GM21390 (cell line): ENCODE data around the gene SDR9C7.
"Not testable (repeated sequence)": the region's sequence is repeated elsewhere in the genome, so short reads cannot be mapped to it uniquely, and the experiment has no call there.

Source experiments
- ATAC-seq: cut with Tn5 transposase; IDR thresholded peaks from one replicate; pipeline ENCODE4 v1.9.1; 2021; ENCODE audit not compliant: unreplicated experiment

The SDR9C7 gene

DNA sequence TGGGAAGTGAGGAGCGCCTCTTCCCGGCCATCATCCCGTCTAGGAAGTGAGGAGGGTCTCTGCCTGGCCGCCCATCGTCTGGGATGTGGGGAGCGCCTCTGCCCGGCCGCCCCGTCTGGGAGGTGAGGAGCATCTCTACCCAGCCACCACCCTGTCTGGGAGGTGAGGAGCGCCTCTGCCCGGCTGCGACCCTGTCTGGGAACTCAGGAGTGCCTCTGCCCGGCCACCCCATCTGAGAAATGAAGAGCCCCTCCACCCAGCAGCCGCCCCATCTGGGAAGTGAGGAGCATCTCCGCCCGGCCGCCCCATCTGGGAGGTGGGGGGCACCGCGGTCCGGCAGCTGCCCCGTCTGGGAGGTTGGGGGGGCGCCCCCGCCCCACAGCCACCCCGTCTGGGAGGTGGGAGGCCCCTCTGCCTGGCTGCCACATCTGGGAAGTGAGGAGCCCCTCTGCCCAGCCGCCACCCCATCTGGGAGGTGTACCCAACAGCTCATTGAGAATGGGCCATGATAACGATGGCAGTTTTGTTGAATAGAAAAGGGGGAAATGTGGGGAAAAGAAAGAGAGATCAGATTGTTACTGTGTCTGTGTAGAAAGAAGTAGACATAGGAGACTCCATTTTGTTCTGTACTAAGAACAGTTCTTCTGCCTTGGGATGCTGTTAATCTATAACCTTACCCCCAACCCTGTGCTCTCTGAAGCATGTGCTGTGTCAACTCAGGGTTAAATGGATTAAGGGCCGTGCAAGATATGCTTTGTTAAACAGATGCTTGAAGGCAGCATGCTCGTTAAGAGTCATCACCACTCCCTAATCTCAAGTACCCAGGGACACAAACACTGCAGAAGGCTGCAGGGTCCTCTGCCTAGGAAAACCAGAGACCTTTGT, 54.7 kb downstream of the SDR9C7 start:
- ATAC-seq = not testable (repeated sequence)

- ATAC-seq = no peak
These were observed 56.2 kb downstream of the SDR9C7 start for GRCh38 chr12:56878010-56878339.

DNA sequence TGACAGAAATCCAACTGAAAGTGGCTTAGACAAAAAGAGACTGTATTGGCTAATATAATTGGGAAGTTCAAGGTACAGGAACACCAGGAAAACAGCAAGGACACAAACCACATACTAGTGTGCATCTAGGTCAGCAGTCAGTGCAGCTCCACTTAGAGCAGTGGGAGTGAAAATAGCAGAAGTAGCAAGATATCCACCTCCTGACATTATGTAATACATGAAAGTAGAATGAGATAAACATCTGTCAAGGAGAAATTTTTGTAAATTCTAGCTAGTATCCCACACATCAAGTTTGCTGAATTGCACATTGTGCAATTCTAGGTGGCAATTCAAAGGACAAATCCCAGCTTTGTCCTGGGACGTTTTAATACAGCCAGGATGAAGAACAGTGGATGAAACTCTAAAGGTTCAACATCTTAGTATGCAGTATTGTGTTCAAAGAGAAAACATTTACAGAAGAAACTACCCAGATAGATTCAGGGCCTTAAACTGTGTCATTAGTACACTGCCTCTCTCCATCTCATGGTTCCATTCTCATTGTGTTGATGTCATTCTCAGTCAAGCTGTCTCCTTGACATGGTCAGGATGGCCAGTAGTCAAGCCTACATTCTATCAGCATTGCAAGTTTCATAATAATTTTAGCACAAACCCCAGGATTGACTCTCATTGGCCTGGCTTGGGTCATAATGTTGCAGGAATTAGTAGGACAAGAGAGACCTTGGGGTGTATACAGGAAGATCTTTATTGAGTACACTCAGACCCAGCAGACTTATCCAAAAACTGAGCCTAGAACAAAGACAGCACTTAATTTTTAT, 56.8 kb downstream of the SDR9C7 start:
- ATAC-seq = no peak

DNA sequence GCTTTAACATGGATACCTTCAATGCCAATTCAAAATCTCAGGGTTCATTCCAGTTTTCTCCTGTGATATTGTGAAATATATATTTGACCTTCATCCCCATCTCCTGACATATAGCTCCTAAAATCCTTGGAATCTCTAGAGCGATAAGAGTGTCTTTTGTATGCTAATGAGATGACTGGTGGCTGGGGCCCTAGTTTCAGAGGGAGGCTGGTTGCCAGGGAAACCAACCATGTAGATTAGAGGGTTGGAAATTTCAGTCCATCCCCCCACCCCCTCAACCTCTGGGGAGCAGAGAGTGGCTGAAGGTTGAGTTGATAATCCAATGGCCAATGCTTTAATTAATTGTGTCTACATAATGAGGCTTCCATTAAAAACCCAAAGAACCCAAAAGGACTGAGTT, 59.4 kb downstream of the SDR9C7 start:
- ATAC-seq = no peak

DNA sequence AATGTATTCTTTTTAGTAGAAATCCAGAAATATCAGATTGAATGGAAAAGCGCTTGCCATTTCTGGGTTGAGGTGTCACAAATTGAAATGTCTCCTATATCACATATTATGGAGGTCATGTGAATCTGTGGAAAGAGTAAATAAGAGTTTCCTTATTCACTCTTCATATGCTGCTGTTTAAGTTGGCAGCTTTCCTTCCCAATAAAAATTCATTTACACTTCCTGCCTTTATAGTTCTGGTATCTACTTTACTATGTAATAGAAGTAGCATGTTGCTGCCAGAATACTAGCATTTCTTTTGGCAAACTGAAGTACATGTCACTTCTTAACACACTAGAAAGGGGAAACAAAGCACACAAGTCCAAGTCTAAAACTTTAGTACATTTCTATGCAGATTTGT, 60.8 kb downstream of the SDR9C7 start:
- ATAC-seq = no peak
